A673 (cell line): ENCODE results near the gene ALDH2. TPM values are rescaled to one million over a fixed set of nuclear protein-coding genes. Genes with fewer than 3 reads are reported as not detected.

Experiments
- BruUV-seq: library from RNA; stranded (reverse); fragments of 400-500 nt; replicated peaks from 2 replicates; lab custom pipeline; 2021; lab: Mats Ljungman, UMichigan
- CTCF ChIA-PET: fragments of 300-600 bp; sonication (Branson Sonifier 250); formaldehyde crosslinking; loops from one replicate; lab custom pipeline; 2022; ENCODE audit warnings: antibody characterized with exemption; lab: Charles Lee
- POLR2A ChIA-PET: fragments of 300-600 bp; sonication (Branson Sonifier 250); formaldehyde crosslinking; loops from one replicate; lab custom pipeline; 2022; ENCODE audit warnings: antibody characterized with exemption; ENCODE audit not compliant: low non-redundant PET; lab: Charles Lee
- DNase-seq: peaks from one replicate; pipeline ENCODE4 v3.0.0-alpha.2; 2015; ENCODE audit warnings: low spot score
- H3K27ac ChIP-seq: fragments of 200-600 bp; sonication (generic); 2 replicates; pipeline ENCODE4 v1.5.1; 2016; ENCODE audit warnings: mixed run types, low read depth, mild to moderate bottlenecking, mixed read lengths, antibody characterized with exemption, low read length; ENCODE audit not compliant: poor library complexity, severe bottlenecking
- H3K27me3 ChIP-seq: fragments of 200-600 bp; sonication (generic); replicated peaks from 2 replicates; pipeline ENCODE4 v1.6.1; 2017; ENCODE audit warnings: mixed run types, low read depth, mild to moderate bottlenecking, mixed read lengths, antibody characterized with exemption, low read length; ENCODE audit not compliant: insufficient read depth, poor library complexity
- H3K36me3 ChIP-seq: fragments of 200-600 bp; sonication (generic); 2 replicates; pipeline ENCODE4 v1.6.1; 2016; ENCODE audit warnings: mixed run types, mild to moderate bottlenecking, mixed read lengths, antibody characterized with exemption, low read length; ENCODE audit not compliant: insufficient read depth, poor library complexity, severe bottlenecking
- H3K4me1 ChIP-seq: fragments of 200-600 bp; sonication (generic); 2 replicates; pipeline ENCODE4 v1.6.1; 2017; ENCODE audit warnings: mixed run types, mild to moderate bottlenecking, mixed read lengths, antibody characterized with exemption, low read length; ENCODE audit not compliant: insufficient read depth, poor library complexity, severe bottlenecking
- H3K4me3 ChIP-seq: fragments of 200-600 bp; sonication (generic); 2 replicates; pipeline ENCODE4 v1.5.1; 2016; ENCODE audit warnings: low read depth, mixed run types, mild to moderate bottlenecking, mixed read lengths, low read length; ENCODE audit not compliant: poor library complexity, severe bottlenecking
- H3K9me3 ChIP-seq: fragments of 200-600 bp; sonication (generic); 2 replicates; pipeline ENCODE4 v1.6.1; 2016; ENCODE audit warnings: mixed run types, low read depth, mild to moderate bottlenecking, mixed read lengths, antibody characterized with exemption, low read length; ENCODE audit not compliant: poor library complexity, severe bottlenecking
- CTCF ChIP-seq: fragments of 300-800, 200-600 bp; sonication (generic); conservative IDR thresholded peaks from 2 replicates; pipeline ENCODE4 v1.5.1; 2017; ENCODE audit warnings: low read depth, mild to moderate bottlenecking, antibody characterized with exemption, low read length, moderate library complexity, mixed read lengths
- EZH2 ChIP-seq: fragments of 200-600 bp; sonication (generic); IDR thresholded peaks from 2 replicates; pipeline ENCODE4 v1.6.1; 2017; ENCODE audit warnings: borderline replicate concordance, low read depth, mild to moderate bottlenecking, mixed read lengths, antibody characterized with exemption, low read length; ENCODE audit not compliant: poor library complexity, severe bottlenecking
- intact Hi-C: fragments of 100-400 bp; cut with micrococcal nuclease; formaldehyde crosslinking; loops from one replicate; pipeline ENCODE4 v1.10.0; 2022; ENCODE audit not compliant: unreplicated experiment
- total RNA-seq: library from RNA; stranded (reverse); gene quantifications from 2 replicates; pipeline ENCODE4 v1.2.3, GENCODE V29; 2021

Gene ALDH2
- total RNA-seq, 1 experiment from 2014 or later: 24.5 TPM

- POLR2A ChIA-PET: no interaction called here
- Histone ChIP-seq H3K27me3 (no peaks in the 10 kb centered on the region), H3K36me3 (no peaks in the 10 kb centered on the region), H3K27ac (no peak overlapping the region), H3K4me3 (no peak overlapping the region), H3K9me3 (no peaks in the 10 kb centered on the region), H3K4me1 (peaks cover 7% of the 10 kb centered on the region)
- no peak for DNase-seq
- BruUV-seq: no TSS peak
- intact Hi-C loops: no loop called here
- CTCF ChIA-PET: no interaction called here
- TF ChIP-seq EZH2: no peak
- no peak for TF ChIP-seq CTCF
Observed at GRCh38 chr12:111777345-111778045, 10.8 kb downstream of the ALDH2 start.

GRCh38 chr12:111780166-111780565 lies 13.4 kb downstream of the ALDH2 start:
- intact Hi-C loops: no loop called here
- Histone ChIP-seq H3K27ac (no peak overlapping the region), H3K4me3 (no peak overlapping the region), H3K4me1 (peaks cover 7% of the 10 kb centered on the region), H3K9me3 (no peaks in the 10 kb centered on the region), H3K27me3 (no peaks in the 10 kb centered on the region), H3K36me3 (peaks cover 3% of the 10 kb centered on the region)
- DNase-seq: no peak
- TF ChIP-seq CTCF: no peak
- no peak for TF ChIP-seq EZH2
- no TSS peak for BruUV-seq
- ChIA-PET POLR2A (no interaction called here), CTCF (no interaction called here)

- Histone ChIP-seq H3K27me3 (no peaks in the 10 kb centered on the region), H3K4me1 (peaks cover 4% of the 10 kb centered on the region), H3K4me3 (no peak overlapping the region), H3K27ac (no peak overlapping the region), H3K9me3 (no peaks in the 10 kb centered on the region), H3K36me3 (peaks cover 3% of the 10 kb centered on the region)
- POLR2A ChIA-PET: no interaction called here
- CTCF ChIA-PET: no interaction called here
- DNase-seq: no peak
- no peak for TF ChIP-seq EZH2
- no peak for TF ChIP-seq CTCF
- intact Hi-C loops: no loop called here
- no TSS peak for BruUV-seq
Observed at GRCh38 chr12:111780615-111781014, 13.9 kb downstream of the ALDH2 start.
